ENCODE data around the gene OXSR1. TPM values are rescaled to one million over a fixed set of nuclear protein-coding genes. Genes with fewer than 3 reads are reported as not detected.

Gene OXSR1
- polyA plus RNA-seq, 2 of the 4 experiments (the other 2 are of a cell fraction) = 30.2 to 44.0 TPM

GRCh38 chr3:38173834-38174418 lies 8.6 kb downstream of the OXSR1 start:
- Histone ChIP-seq H3K4me2 (peak overlapping the region; percentile 37), H3K9me3 (no peaks in the 10 kb centered on the region), H3K4me1 (peaks cover 30% of the 10 kb centered on the region), H3K27ac (no peak overlapping the region), H3K4me3 (no peak overlapping the region)
- POLR2A ChIA-PET = no interaction called here
- ATAC-seq (no peak; a peak in 1 of 6 replicates), DNase-seq (ENCODE audit: low read depth in 1 of 2, low spot score in 1 of 2) (no peak), FAIRE-seq (no peak)
- TF ChIP-seq, protein P1, sequence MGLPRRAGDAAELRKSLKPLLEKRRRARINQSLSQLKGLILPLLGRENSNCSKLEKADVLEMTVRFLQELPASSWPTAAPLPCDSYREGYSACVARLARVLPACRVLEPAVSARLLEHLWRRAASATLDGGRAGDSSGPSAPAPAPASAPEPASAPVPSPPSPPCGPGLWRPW (IDR thresholded peaks at IDR 0.05) = no peak
- CTCF ChIA-PET = no interaction called here
- whole genome bisulfite sequencing (ENCODE audit: missing lambda C conversion rate) = 78% methylated on average over 5 of the region's 5 CpGs

DNA sequence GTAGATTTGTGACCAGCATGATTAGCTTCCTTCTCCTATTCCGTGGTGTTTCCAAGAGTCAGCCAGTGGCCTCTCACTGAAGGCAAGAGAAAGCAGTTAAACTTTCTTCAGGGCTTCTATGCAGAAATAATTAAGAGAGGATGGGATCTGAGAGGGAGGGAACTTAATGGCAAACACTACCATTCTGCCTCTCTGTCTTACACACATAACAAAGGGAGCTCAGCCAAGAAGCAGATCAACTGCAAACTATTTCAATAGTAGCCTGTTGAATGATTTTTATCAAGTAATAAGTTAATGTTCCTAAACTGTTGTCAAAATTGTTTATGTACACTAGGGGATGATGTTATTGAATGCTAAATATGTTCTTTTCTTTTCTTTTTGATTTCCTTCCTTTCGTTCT lies 11.8 kb downstream of the OXSR1 start:
- CTCF ChIA-PET = interaction anchor here (0.6 to 0.8 kb wide), 2 partner anchors 17 to 69 kb away, joined by 3 read pairs; no protein-coding TSS in a partner anchor
- ATAC-seq (no peak), DNase-seq (ENCODE audit: low read depth in 1 of 2, low spot score in 1 of 2) (no peak), FAIRE-seq (no peak)
- WGBS (ENCODE audit: missing lambda C conversion rate) = 81% methylated on average over 2 of the region's 2 CpGs
- TF ChIP-seq RAD21 (conservative IDR thresholded peaks at IDR 0.05 in 1 of 2, IDR thresholded peaks at IDR 0.05 in 1 of 2) (no peak), MYC (IDR thresholded peaks at IDR 0.05; ENCODE audit: borderline replicate concordance, low read length) (no peak), ZSCAN20 (CRISPR knock-in tag; IDR thresholded peaks at IDR 0.05) (no peak), HOXA7 (CRISPR knock-in tag; IDR thresholded peaks at IDR 0.05) (no peak), FOSB (CRISPR knock-in tag; IDR thresholded peaks at IDR 0.05) (no peak), SMC3 (IDR thresholded peaks at IDR 0.05) (no peak), HEYL (CRISPR knock-in tag; IDR thresholded peaks at IDR 0.05) (no peak), RCOR1 (IDR thresholded peaks at IDR 0.05; ENCODE audit: low read depth, low read length) (no peak), CBX8 (IDR thresholded peaks at IDR 0.05) (no peak), TP53 (CRISPR knock-in tag; IDR thresholded peaks at IDR 0.05) (no peak), MAX (IDR thresholded peaks at IDR 0.05) (no peak), EHMT2 (IDR thresholded peaks at IDR 0.05; ENCODE audit: low read depth) (no peak), NPAS2 (CRISPR knock-in tag; IDR thresholded peaks at IDR 0.05; ENCODE audit: borderline replicate concordance) (no peak), MAZ (IDR thresholded peaks at IDR 0.05; ENCODE audit: borderline replicate concordance, low read depth, low read length) (no peak), PHF8 (IDR thresholded peaks at IDR 0.05; ENCODE audit: borderline replicate concordance, low read depth) (no peak), ELK1 (IDR thresholded peaks at IDR 0.05; ENCODE audit: low read depth, low read length) (no peak)
- TF ChIP-seq, protein P2, sequence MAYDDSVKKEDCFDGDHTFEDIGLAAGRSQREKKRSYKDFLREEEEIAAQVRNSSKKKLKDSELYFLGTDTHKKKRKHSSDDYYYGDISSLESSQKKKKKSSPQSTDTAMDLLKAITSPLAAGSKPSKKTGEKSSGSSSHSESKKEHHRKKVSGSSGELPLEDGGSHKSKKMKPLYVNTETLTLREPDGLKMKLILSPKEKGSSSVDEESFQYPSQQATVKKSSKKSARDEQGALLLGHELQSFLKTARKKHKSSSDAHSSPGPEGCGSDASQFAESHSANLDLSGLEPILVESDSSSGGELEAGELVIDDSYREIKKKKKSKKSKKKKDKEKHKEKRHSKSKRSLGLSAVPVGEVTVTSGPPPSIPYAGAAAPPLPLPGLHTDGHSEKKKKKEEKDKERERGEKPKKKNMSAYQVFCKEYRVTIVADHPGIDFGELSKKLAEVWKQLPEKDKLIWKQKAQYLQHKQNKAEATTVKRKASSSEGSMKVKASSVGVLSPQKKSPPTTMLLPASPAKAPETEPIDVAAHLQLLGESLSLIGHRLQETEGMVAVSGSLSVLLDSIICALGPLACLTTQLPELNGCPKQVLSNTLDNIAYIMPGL (CRISPR knock-in tag; IDR thresholded peaks at IDR 0.05; ENCODE audit: borderline replicate concordance) = no peak
- TF ChIP-seq, protein P1 (IDR thresholded peaks at IDR 0.05) = no peak
- H3K4me2 ChIP-seq = no peak overlapping the region
- no peak overlapping the region for H3K4me3 ChIP-seq
- peaks cover 25% of the 10 kb centered on the region for H3K4me1 ChIP-seq
- POLR2A ChIA-PET = interaction anchor here (3.2 kb wide), 1 partner anchor 13 kb away, joined by 9 read pairs; the partner anchor contains the start of gene OXSR1
- no peak overlapping the region for H3K27ac ChIP-seq
- no peaks in the 10 kb centered on the region for H3K9me3 ChIP-seq

GRCh38 chr3:38186781-38187180 lies 21.4 kb downstream of the OXSR1 start:
- TF ChIP-seq CBX8 (IDR thresholded peaks at IDR 0.05) = no peak
- no peak for TF ChIP-seq CHD4 (IDR thresholded peaks at IDR 0.05; ENCODE audit: borderline replicate concordance)
- no peak for TF ChIP-seq RFX5 (IDR thresholded peaks at IDR 0.05)
- TF ChIP-seq, protein P3, sequence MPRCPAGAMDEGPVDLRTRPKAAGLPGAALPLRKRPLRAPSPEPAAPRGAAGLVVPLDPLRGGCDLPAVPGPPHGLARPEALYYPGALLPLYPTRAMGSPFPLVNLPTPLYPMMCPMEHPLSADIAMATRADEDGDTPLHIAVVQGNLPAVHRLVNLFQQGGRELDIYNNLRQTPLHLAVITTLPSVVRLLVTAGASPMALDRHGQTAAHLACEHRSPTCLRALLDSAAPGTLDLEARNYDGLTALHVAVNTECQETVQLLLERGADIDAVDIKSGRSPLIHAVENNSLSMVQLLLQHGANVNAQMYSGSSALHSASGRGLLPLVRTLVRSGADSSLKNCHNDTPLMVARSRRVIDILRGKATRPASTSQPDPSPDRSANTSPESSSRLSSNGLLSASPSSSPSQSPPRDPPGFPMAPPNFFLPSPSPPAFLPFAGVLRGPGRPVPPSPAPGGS (IDR thresholded peaks at IDR 0.05) = no peak
- Histone ChIP-seq H3K4me1 (peaks cover 5% of the 10 kb centered on the region; the same call in 1 of the 3 replicates), H3K4me2 (no peak overlapping the region), H3K9me3 (peaks cover 3% of the 10 kb centered on the region; the same call in 1 of the 3 replicates), H3K27ac (no peak overlapping the region), H3K4me3 (no peak overlapping the region)
- ChIA-PET POLR2A (no interaction called here), CTCF (interaction anchor here (1.1 to 1.2 kb wide), 2 partner anchors 17 to 36 kb away, joined by 3 read pairs; no protein-coding TSS in a partner anchor)
- DNase-seq (ENCODE audit: low read depth in 1 of 2, low spot score in 1 of 2) (no peak), ATAC-seq (no peak), FAIRE-seq (no peak)
- 93% methylated on average over 1 of the region's 1 CpG for WGBS (ENCODE audit: missing lambda C conversion rate)
